Parathyroid adenoma (tissue), 2 donors: ENCODE data around the gene THOC1.

Source experiments
- H2AFZ ChIP-seq: fragments of 300-600 bp; sonication (generic); one replicate; pipeline ENCODE4 v1.7.0; 2017; ENCODE audit warnings: antibody characterized with exemption, mild to moderate bottlenecking
- H3K27ac ChIP-seq: fragments of 300-600 bp; sonication (generic); one replicate; pipeline ENCODE4 v1.7.0; 2017
- H3K27me3 ChIP-seq: fragments of 300-600 bp; sonication (generic); one replicate; pipeline ENCODE4 v1.7.0; 2017; ENCODE audit warnings: low read length; ENCODE audit not compliant: control insufficient read depth, insufficient read depth
- H3K36me3 ChIP-seq: fragments of 300-600 bp; sonication (generic); one replicate; pipeline ENCODE4 v1.7.0; 2017; ENCODE audit warnings: low read length; ENCODE audit not compliant: control insufficient read depth, insufficient read depth
- H3K4me1 ChIP-seq: fragments of 300-600 bp; sonication (generic); one replicate; pipeline ENCODE4 v1.7.0; 2017; ENCODE audit warnings: control low read depth
- H3K4me2 ChIP-seq: fragments of 300-600 bp; sonication (generic); one replicate; pipeline ENCODE4 v1.7.0; 2017; ENCODE audit warnings: low read length
- H3K4me3 ChIP-seq: fragments of 300-600 bp; sonication (generic); one replicate; pipeline ENCODE4 v1.7.0; 2017; ENCODE audit warnings: low read depth, low read length
- H3K79me2 ChIP-seq: fragments of 300-600 bp; sonication (generic); one replicate; pipeline ENCODE4 v1.7.0; 2017; ENCODE audit warnings: control low read depth
- H3K9ac ChIP-seq: fragments of 300-600 bp; sonication (generic); one replicate; pipeline ENCODE4 v1.7.0; 2017; ENCODE audit warnings: mild to moderate bottlenecking
- H3K9me3 ChIP-seq: fragments of 300-600 bp; sonication (generic); one replicate; pipeline ENCODE4 v1.7.0; 2017; ENCODE audit warnings: low read length; ENCODE audit not compliant: control insufficient read depth
- TF ChIP-seq, protein P1 (sequence below): fragments of 300-600 bp; sonication (generic); IDR thresholded peaks from one replicate; pipeline ENCODE4 v1.7.0; 2017; ENCODE audit warnings: antibody characterized with exemption, mild to moderate bottlenecking
- donor health status: primary hyperparathyroidism.

THOC1 gene

GRCh38 chr18:240175-240574 lies 27.7 kb downstream of the THOC1 start:
- H3K36me3 ChIP-seq, result no peaks in the 10 kb centered on the region
- H3K9me3 ChIP-seq, result no peaks in the 10 kb centered on the region
- H3K27me3 ChIP-seq, result no peaks in the 10 kb centered on the region
- no peaks in the 10 kb centered on the region for H3K79me2 ChIP-seq
- no peak overlapping the region for H3K4me3 ChIP-seq
- H3K9ac ChIP-seq, result no peak overlapping the region
- no peak overlapping the region for H2AFZ ChIP-seq
- TF ChIP-seq, protein P1, sequence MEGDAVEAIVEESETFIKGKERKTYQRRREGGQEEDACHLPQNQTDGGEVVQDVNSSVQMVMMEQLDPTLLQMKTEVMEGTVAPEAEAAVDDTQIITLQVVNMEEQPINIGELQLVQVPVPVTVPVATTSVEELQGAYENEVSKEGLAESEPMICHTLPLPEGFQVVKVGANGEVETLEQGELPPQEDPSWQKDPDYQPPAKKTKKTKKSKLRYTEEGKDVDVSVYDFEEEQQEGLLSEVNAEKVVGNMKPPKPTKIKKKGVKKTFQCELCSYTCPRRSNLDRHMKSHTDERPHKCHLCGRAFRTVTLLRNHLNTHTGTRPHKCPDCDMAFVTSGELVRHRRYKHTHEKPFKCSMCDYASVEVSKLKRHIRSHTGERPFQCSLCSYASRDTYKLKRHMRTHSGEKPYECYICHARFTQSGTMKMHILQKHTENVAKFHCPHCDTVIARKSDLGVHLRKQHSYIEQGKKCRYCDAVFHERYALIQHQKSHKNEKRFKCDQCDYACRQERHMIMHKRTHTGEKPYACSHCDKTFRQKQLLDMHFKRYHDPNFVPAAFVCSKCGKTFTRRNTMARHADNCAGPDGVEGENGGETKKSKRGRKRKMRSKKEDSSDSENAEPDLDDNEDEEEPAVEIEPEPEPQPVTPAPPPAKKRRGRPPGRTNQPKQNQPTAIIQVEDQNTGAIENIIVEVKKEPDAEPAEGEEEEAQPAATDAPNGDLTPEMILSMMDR, result no peak
- H3K4me2 ChIP-seq, result no peak overlapping the region
- no peaks in the 10 kb centered on the region for H3K4me1 ChIP-seq
- H3K27ac ChIP-seq, result no peak overlapping the region

DNA sequence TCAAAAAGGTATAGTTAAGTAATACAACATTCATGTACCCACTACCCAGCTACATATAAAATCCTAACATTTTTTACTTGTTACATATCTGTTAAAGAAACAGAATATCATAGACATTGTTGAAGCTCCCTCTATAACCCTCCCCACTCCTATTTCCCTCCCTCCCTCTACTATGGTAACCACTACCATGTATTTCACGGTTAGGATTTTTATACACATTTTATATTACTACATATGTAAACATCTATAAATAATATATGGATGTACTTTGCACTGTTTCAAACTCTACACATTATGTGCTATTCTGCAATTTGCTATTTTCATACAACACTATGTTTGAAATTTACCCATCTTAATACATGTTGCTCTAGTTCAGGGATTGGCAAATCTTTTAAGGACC lies 36.3 kb downstream of the THOC1 start:
- Histone ChIP-seq H2AFZ (no peak overlapping the region), H3K4me3 (no peak overlapping the region), H3K4me2 (no peak overlapping the region), H3K27me3 (no peaks in the 10 kb centered on the region), H3K4me1 (no peaks in the 10 kb centered on the region), H3K36me3 (no peaks in the 10 kb centered on the region), H3K27ac (no peak overlapping the region), H3K9me3 (no peaks in the 10 kb centered on the region), H3K79me2 (no peaks in the 10 kb centered on the region), H3K9ac (no peak overlapping the region)
- TF ChIP-seq, protein P1, result no peak

- Histone ChIP-seq H3K27me3 (no peaks in the 10 kb centered on the region), H3K79me2 (no peaks in the 10 kb centered on the region), H3K4me1 (no peaks in the 10 kb centered on the region), H3K9me3 (no peaks in the 10 kb centered on the region), H2AFZ (no peak overlapping the region), H3K4me3 (no peak overlapping the region), H3K9ac (no peak overlapping the region), H3K27ac (no peak overlapping the region), H3K36me3 (no peaks in the 10 kb centered on the region), H3K4me2 (no peak overlapping the region)
- TF ChIP-seq, protein P1, result no peak
Observed at GRCh38 chr18:228586-228985, 39.3 kb downstream of the THOC1 start.

GRCh38 chr18:227902-228301 lies 39.9 kb downstream of the THOC1 start:
- H3K4me1 ChIP-seq, result no peaks in the 10 kb centered on the region
- H3K36me3 ChIP-seq, result no peaks in the 10 kb centered on the region
- H3K9ac ChIP-seq, result no peak overlapping the region
- H3K27ac ChIP-seq, result no peak overlapping the region
- no peaks in the 10 kb centered on the region for H3K27me3 ChIP-seq
- H3K9me3 ChIP-seq, result no peaks in the 10 kb centered on the region
- H3K4me2 ChIP-seq, result no peak overlapping the region
- H2AFZ ChIP-seq, result no peak overlapping the region
- no peak overlapping the region for H3K4me3 ChIP-seq
- TF ChIP-seq, protein P1, result no peak
- H3K79me2 ChIP-seq, result no peaks in the 10 kb centered on the region

DNA sequence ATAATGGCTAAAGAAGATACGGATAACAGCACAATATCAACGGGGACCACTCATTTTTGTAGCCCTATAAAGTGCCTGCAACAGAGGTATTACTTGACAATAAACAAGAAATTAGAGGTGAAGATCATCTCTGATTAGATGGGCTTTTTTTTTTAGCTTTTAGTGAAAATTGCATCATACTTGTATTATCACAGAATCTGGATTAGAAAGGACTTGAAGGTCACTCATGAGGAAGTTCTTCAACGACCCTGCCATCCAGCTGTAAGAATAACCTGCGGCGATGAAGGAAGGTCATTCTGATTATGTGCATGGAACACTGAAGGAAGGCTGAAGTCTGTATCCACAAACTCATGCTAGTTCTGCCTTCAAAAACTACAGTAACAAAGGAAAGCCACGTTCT lies 40.5 kb downstream of the THOC1 start:
- Histone ChIP-seq H3K4me2 (no peak overlapping the region), H3K27ac (no peak overlapping the region), H3K36me3 (no peaks in the 10 kb centered on the region)

More for the DNA sequence above, 40.5 kb downstream of the THOC1 start:
- no peaks in the 10 kb centered on the region for H3K4me1 ChIP-seq
- H2AFZ ChIP-seq, result no peak overlapping the region
- TF ChIP-seq, protein P1, result no peak
- no peak overlapping the region for H3K9ac ChIP-seq
- H3K79me2 ChIP-seq, result no peaks in the 10 kb centered on the region
- H3K27me3 ChIP-seq, result no peaks in the 10 kb centered on the region
- H3K9me3 ChIP-seq, result no peaks in the 10 kb centered on the region
- H3K4me3 ChIP-seq, result no peak overlapping the region
